Stimulated activated effector memory CD8-positive, alpha-beta T cell treated with anti-CD3 and anti-CD28 coated beads, Interleukin-12 subunit alpha, Interleukin-12 subunit beta, amount 100 ng/mL, for 72 hours (primary cell): ENCODE measurements around the gene TBX5.
A peak's percentile ranks its signal among the peaks of the same experiment; 100 is the strongest.

Experiments used
- ATAC-seq: fragments of 150-1000 bp; cut with Tn5 transposase; 2 replicates; pipeline ENCODE4 v1.10.0; 2021
- DNase-seq, 2 donors: peaks; one replicate each; pipeline ENCODE4 v3.0.0; 2021 to 2022; ENCODE audit warnings: low spot score in 2 of 2
- H3K27ac Mint-ChIP-seq: one replicate; pipeline ENCODE4 v1.8.0; 2022; ENCODE audit warnings: mild to moderate bottlenecking, mixed read lengths
- H3K36me3 Mint-ChIP-seq: one replicate; pipeline ENCODE4 v1.8.0; 2022; ENCODE audit warnings: mild to moderate bottlenecking, mixed read lengths
- H3K4me1 Mint-ChIP-seq: one replicate; pipeline ENCODE4 v1.8.0; 2022; ENCODE audit warnings: mixed read lengths
- H3K4me3 Mint-ChIP-seq: one replicate; pipeline ENCODE4 v1.8.0; 2022; ENCODE audit warnings: mild to moderate bottlenecking, mixed read lengths
- H3K9me3 Mint-ChIP-seq: one replicate; pipeline ENCODE4 v1.8.0; 2022; ENCODE audit warnings: mixed read lengths

TBX5 gene

GRCh38 chr12:114412825-114413749 is 7.1 kb upstream of the TBX5 start:
- ATAC-seq (no peak), DNase-seq (no peak)
- Mint-ChIP-seq H3K4me3 (no peak overlapping the region), H3K9me3 (peaks cover 7% of the 10 kb centered on the region), H3K36me3 (no peaks in the 10 kb centered on the region), H3K4me1 (no peaks in the 10 kb centered on the region), H3K27ac (no peak overlapping the region)

GRCh38 chr12:114412307-114412706 is 6.4 kb upstream of the TBX5 start:
- Mint-ChIP-seq H3K4me1 (no peaks in the 10 kb centered on the region), H3K9me3 (peaks cover 6% of the 10 kb centered on the region), H3K4me3 (no peak overlapping the region), H3K27ac (no peak overlapping the region), H3K36me3 (no peaks in the 10 kb centered on the region)
- DNase-seq (no peak), ATAC-seq (no peak)

- Mint-ChIP-seq H3K36me3 (no peaks in the 10 kb centered on the region), H3K4me3 (no peak overlapping the region)
- no peak for ATAC-seq
Observed at GRCh38 chr12:114411071-114411837, 5.3 kb upstream of the TBX5 start.

GRCh38 chr12:114409852-114410600 is 4.1 kb upstream of the TBX5 start:
- no peak overlapping the region for H3K27ac Mint-ChIP-seq
- no peaks in the 10 kb centered on the region for H3K36me3 Mint-ChIP-seq
- H3K4me3 Mint-ChIP-seq: no peak overlapping the region
- ATAC-seq (no peak), DNase-seq (no peak)
- H3K9me3 Mint-ChIP-seq: peaks cover 3% of the 10 kb centered on the region
- peaks cover 5% of the 10 kb centered on the region for H3K4me1 Mint-ChIP-seq

More at GRCh38 chr12:114411071-114411837, 5.3 kb upstream of the TBX5 start:
- no peak overlapping the region for H3K27ac Mint-ChIP-seq
- no peak for DNase-seq
- no peaks in the 10 kb centered on the region for H3K4me1 Mint-ChIP-seq
- peaks cover 3% of the 10 kb centered on the region for H3K9me3 Mint-ChIP-seq

GRCh38 chr12:114408886-114409851 is 3.2 kb upstream of the TBX5 start:
- Mint-ChIP-seq H3K27ac (no peak overlapping the region), H3K4me1 (peaks cover 5% of the 10 kb centered on the region), H3K4me3 (no peak overlapping the region), H3K36me3 (no peaks in the 10 kb centered on the region), H3K9me3 (peaks cover 3% of the 10 kb centered on the region)
- no peak for ATAC-seq
- no peak for DNase-seq

- no peak for DNase-seq
- Mint-ChIP-seq H3K4me1 (peaks cover 5% of the 10 kb centered on the region), H3K4me3 (no peak overlapping the region), H3K9me3 (peaks cover 3% of the 10 kb centered on the region), H3K27ac (no peak overlapping the region), H3K36me3 (no peaks in the 10 kb centered on the region)
- no peak for ATAC-seq
Observed at GRCh38 chr12:114408471-114408885, 2.5 kb upstream of the TBX5 start.

GRCh38 chr12:114407842-114408411 is 2.0 kb upstream of the TBX5 start:
- Mint-ChIP-seq H3K27ac (no peak overlapping the region), H3K9me3 (no peaks in the 10 kb centered on the region), H3K4me1 (peaks cover 5% of the 10 kb centered on the region), H3K4me3 (no peak overlapping the region), H3K36me3 (no peaks in the 10 kb centered on the region)
- DNase-seq (no peak), ATAC-seq (no peak)

GRCh38 chr12:114406984-114407841 is 1.3 kb upstream of the TBX5 start:
- Mint-ChIP-seq H3K9me3 (no peaks in the 10 kb centered on the region), H3K4me3 (no peak overlapping the region), H3K36me3 (no peaks in the 10 kb centered on the region), H3K4me1 (peaks cover 5% of the 10 kb centered on the region), H3K27ac (no peak overlapping the region)
- no peak for ATAC-seq
- DNase-seq: no peak

GRCh38 chr12:114406316-114406983 is 506 bp upstream of the TBX5 start:
- ATAC-seq (no peak), DNase-seq (no peak)
- Mint-ChIP-seq H3K36me3 (no peaks in the 10 kb centered on the region), H3K4me1 (peaks cover 5% of the 10 kb centered on the region), H3K27ac (no peak overlapping the region), H3K9me3 (no peaks in the 10 kb centered on the region), H3K4me3 (no peak overlapping the region)

GRCh38 chr12:114404926-114405518 is 922 bp downstream of the TBX5 start:
- no peaks in the 10 kb centered on the region for H3K9me3 Mint-ChIP-seq
- H3K4me3 Mint-ChIP-seq: no peak overlapping the region
- ATAC-seq (peak; percentile 5), DNase-seq (no peak)
- H3K36me3 Mint-ChIP-seq: no peaks in the 10 kb centered on the region
- no peak overlapping the region for H3K27ac Mint-ChIP-seq
- H3K4me1 Mint-ChIP-seq: peaks cover 5% of the 10 kb centered on the region

GRCh38 chr12:114404083-114404925 is 1.6 kb downstream of the TBX5 start:
- H3K4me1 Mint-ChIP-seq: peaks cover 5% of the 10 kb centered on the region
- no peak overlapping the region for H3K27ac Mint-ChIP-seq
- no peaks in the 10 kb centered on the region for H3K36me3 Mint-ChIP-seq
- H3K4me3 Mint-ChIP-seq: no peak overlapping the region
- H3K9me3 Mint-ChIP-seq: no peaks in the 10 kb centered on the region
- ATAC-seq: no peak
- no peak for DNase-seq

GRCh38 chr12:114403690-114404066 is 2.3 kb downstream of the TBX5 start:
- DNase-seq: no peak
- Mint-ChIP-seq H3K4me3 (no peak overlapping the region), H3K9me3 (no peaks in the 10 kb centered on the region), H3K4me1 (peaks cover 5% of the 10 kb centered on the region), H3K36me3 (no peaks in the 10 kb centered on the region), H3K27ac (no peak overlapping the region)
- no peak for ATAC-seq
